Measurements from ENCODE around the gene MGRN1.

DNA sequence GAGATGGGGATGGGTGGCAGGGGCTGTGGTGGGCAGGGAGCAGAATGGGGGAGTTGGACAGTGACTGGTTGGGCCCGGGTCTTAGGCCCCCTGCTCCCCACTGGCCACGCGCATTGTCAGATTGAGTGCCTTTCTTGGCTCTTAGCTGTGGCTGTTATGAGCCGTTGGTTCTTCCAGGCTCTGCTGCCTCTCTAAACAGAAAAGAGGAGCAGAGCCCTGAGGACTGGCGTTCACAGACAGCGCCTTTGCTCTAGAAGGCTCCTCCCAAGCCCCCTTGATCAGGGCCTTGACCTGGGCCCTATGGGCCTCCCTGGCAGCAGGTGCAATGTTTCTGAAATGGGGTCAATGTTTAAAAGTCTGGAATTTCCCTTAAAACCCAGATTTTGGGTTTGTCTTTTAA is 54.0 kb downstream of the MGRN1 start:
- TF ChIP-seq CEBPB (IDR thresholded peaks at IDR 0.05) (no peak), EP300 (IDR thresholded peaks at IDR 0.05; ENCODE audit: borderline replicate concordance) (no peak), RAD21 (IDR thresholded peaks at IDR 0.05; ENCODE audit: low read depth) (no peak)

Measured in Ishikawa (cell line).